Nephron (organoid): ENCODE data around the gene CAMK2D.

Source experiments
- H3K27ac Mint-ChIP-seq, 3 experiments: 2 replicates each; pipeline ENCODE4 v1.8.0; 2020; ENCODE audit warnings: mixed read lengths in 3 of 3, mild to moderate bottlenecking in 2 of 3, moderate library complexity in 1 of 3
- H3K27me3 Mint-ChIP-seq: 2 replicates; pipeline ENCODE4 v1.8.0; 2021; ENCODE audit warnings: low read depth, mild to moderate bottlenecking, moderate library complexity, mixed read lengths
- H3K36me3 Mint-ChIP-seq: 2 replicates; pipeline ENCODE4 v1.8.0; 2020; ENCODE audit warnings: low read depth, mixed read lengths
- H3K4me1 Mint-ChIP-seq: 2 replicates; pipeline ENCODE4 v1.8.0; 2020; ENCODE audit warnings: mixed read lengths
- H3K4me3 Mint-ChIP-seq, 3 experiments: 2 replicates each; pipeline ENCODE4 v1.8.0; 2020; ENCODE audit warnings: mild to moderate bottlenecking in 3 of 3, mixed read lengths in 3 of 3, moderate library complexity in 2 of 3
- H3K9me3 Mint-ChIP-seq: 2 replicates; pipeline ENCODE4 v1.8.0; 2020; ENCODE audit warnings: mixed read lengths
- TF ChIP-seq, protein P1 (sequence below), 3 experiments: fragments of 200-600 bp; sonication (generic); IDR thresholded peaks; one replicate each; pipeline ENCODE4 v1.5.0; 2021; ENCODE audit warnings: antibody characterized with exemption in 3 of 3; ENCODE audit not compliant: unreplicated experiment in 3 of 3

Gene CAMK2D

DNA sequence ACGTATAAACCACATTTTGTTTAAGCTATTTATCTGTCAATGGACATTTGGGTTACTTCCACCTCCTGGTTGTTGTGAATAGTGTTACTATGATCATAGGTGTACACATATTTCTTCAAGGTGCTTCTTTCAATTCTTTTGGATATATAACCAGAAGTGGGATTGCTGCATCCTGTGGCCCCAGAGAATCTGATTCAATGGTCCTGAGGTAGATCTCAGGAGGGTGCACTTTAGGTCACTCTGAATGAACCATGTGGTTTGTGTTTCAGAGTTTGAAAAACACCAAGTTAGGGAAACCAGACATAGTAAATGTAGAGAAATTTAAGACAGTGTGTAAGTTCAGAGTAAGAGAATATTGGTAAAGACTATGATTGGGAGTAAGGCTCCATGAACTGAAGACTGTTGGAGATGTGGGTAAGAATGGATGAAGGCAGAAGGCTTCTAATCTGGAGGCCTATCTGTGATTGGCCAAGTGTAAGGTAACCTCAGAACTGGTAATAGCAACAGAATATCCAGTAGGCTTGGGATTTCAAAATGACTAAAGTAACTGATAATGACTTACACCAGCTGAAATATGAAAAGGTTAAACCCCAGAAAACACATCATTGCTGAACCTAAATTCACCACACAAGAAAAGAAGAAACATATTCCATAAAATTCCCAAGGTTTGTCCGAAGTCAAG, 236.9 kb downstream of the CAMK2D start:
- no peaks in the 10 kb centered on the region for H3K9me3 Mint-ChIP-seq
- TF ChIP-seq, protein P1, sequence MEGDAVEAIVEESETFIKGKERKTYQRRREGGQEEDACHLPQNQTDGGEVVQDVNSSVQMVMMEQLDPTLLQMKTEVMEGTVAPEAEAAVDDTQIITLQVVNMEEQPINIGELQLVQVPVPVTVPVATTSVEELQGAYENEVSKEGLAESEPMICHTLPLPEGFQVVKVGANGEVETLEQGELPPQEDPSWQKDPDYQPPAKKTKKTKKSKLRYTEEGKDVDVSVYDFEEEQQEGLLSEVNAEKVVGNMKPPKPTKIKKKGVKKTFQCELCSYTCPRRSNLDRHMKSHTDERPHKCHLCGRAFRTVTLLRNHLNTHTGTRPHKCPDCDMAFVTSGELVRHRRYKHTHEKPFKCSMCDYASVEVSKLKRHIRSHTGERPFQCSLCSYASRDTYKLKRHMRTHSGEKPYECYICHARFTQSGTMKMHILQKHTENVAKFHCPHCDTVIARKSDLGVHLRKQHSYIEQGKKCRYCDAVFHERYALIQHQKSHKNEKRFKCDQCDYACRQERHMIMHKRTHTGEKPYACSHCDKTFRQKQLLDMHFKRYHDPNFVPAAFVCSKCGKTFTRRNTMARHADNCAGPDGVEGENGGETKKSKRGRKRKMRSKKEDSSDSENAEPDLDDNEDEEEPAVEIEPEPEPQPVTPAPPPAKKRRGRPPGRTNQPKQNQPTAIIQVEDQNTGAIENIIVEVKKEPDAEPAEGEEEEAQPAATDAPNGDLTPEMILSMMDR (IDR thresholded peaks at IDR 0.05; ENCODE audit: unreplicated experiment in 3 of 3), result no peak
- no peaks in the 10 kb centered on the region for H3K4me1 Mint-ChIP-seq
- no peaks in the 10 kb centered on the region for H3K27me3 Mint-ChIP-seq
- H3K36me3 Mint-ChIP-seq, result peaks cover 30% of the 10 kb centered on the region
- H3K27ac Mint-ChIP-seq, result no peak overlapping the region
- H3K4me3 Mint-ChIP-seq, result no peak overlapping the region

DNA sequence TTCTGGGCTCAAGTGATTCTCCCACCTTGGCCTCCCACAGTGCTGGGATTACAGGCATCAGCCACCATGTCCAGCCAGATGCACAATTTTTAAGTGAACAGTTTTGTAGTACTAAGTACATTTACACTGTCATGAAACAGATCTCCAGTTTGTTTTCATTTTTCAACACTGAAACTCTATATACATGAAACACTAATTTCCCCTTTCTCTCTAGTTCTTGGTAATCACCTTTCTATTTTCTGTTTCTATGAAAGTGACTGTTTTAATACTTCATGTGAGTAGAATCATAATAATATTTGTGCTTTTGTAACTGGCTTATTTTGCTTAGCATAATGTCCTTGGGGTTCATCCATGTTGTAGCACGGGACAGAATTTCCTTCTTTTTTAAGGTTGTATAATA, 237.4 kb downstream of the CAMK2D start:
- Mint-ChIP-seq H3K4me1 (no peaks in the 10 kb centered on the region), H3K27me3 (no peaks in the 10 kb centered on the region), H3K4me3 (no peak overlapping the region), H3K36me3 (peaks cover 30% of the 10 kb centered on the region), H3K27ac (no peak overlapping the region), H3K9me3 (no peaks in the 10 kb centered on the region)
- TF ChIP-seq, protein P1 (IDR thresholded peaks at IDR 0.05; ENCODE audit: unreplicated experiment in 3 of 3), result no peak

DNA sequence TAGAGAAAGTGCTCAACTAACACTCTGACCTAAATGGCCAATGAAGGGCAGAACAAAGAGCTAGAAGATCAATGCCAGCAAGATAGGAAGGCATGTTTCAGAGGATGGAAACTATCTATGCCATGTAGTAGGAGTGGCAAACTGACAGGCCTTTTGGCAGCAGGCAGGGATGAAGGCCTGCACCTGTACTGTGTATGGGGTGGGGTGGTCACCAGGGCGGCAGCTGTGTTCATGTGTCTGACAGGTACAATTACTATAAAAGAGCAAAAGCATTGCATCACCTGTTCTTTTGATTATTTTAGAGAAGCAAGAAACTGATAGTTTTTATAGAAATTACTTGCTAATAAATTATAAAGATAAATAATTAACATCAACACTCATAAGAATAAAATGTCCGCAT, 239.1 kb downstream of the CAMK2D start:
- no peak overlapping the region for H3K27ac Mint-ChIP-seq
- no peaks in the 10 kb centered on the region for H3K4me1 Mint-ChIP-seq

DNA sequence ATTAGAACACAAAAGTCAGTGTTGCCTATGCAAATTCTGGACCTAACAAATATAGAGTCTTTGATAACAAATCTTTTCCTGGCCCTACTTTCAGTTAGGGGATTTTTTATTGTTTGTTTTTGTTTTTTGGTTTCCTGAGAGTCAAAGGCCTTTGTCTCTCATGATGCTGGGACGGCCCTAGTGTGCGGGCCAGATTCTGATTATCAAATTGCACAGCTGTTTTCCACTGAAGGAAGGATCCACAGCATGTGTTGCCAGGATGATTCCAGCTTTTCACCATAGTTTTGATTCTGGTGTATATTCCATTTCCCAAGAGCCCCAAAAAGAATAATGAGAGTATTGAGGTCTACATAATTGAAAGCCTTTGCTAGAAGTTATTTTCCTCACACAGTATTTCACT, 248.2 kb downstream of the CAMK2D start:
- no peak overlapping the region for H3K4me3 Mint-ChIP-seq
- H3K27me3 Mint-ChIP-seq, result no peaks in the 10 kb centered on the region
- no peak overlapping the region for H3K27ac Mint-ChIP-seq
- H3K4me1 Mint-ChIP-seq, result no peaks in the 10 kb centered on the region
- TF ChIP-seq, protein P1 (IDR thresholded peaks at IDR 0.05; ENCODE audit: unreplicated experiment in 3 of 3), result no peak
- peaks cover 40% of the 10 kb centered on the region for H3K36me3 Mint-ChIP-seq
- H3K9me3 Mint-ChIP-seq, result no peaks in the 10 kb centered on the region

More for the DNA sequence above, 239.1 kb downstream of the CAMK2D start:
- TF ChIP-seq, protein P1 (IDR thresholded peaks at IDR 0.05; ENCODE audit: unreplicated experiment in 3 of 3), result no peak
- Mint-ChIP-seq H3K4me3 (no peak overlapping the region), H3K9me3 (no peaks in the 10 kb centered on the region), H3K36me3 (peaks cover 38% of the 10 kb centered on the region), H3K27me3 (no peaks in the 10 kb centered on the region)

DNA sequence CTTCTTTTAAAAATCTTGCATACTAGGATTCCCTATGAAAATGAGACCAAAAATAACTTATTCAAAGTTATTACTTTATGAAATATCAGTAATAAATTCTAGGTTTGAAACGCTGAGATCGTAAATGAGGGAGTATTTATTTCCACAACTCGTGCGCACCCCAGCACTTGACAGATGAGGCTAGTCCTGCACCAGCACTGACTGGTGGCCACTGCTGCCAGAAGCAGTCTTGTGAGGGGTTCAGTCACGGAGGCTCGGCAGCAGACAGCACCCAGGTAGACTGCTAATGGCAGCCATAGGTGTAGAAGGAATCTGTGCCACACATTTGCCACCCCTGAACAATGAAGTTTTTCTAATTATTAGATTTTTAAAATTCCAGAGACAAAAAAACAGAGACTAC, 248.7 kb downstream of the CAMK2D start:
- no peaks in the 10 kb centered on the region for H3K4me1 Mint-ChIP-seq
- TF ChIP-seq, protein P1 (IDR thresholded peaks at IDR 0.05; ENCODE audit: unreplicated experiment in 3 of 3), result no peak
- H3K4me3 Mint-ChIP-seq, result no peak overlapping the region
- no peaks in the 10 kb centered on the region for H3K27me3 Mint-ChIP-seq
- peaks cover 43% of the 10 kb centered on the region for H3K36me3 Mint-ChIP-seq
- H3K27ac Mint-ChIP-seq, result no peak overlapping the region
- no peaks in the 10 kb centered on the region for H3K9me3 Mint-ChIP-seq

DNA sequence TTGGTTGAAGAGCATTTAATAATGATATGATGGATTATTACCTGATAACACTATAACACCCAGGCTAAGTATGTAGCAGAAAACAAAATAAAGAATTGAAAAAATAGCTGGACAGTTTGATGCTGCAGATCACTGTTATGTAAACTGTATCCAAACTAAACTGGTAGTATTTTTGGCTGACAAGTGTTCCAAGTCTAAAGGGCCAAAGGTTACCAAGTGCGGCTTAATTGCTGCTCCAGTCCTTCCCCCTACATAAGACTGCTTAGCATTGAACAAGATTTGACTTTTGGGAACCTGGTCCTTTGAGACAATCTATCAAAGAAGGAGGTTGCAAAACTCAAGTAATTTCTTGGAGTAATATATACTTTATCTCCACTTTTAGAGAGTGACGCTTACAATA, 249.6 kb downstream of the CAMK2D start:
- Mint-ChIP-seq H3K27me3 (no peaks in the 10 kb centered on the region), H3K36me3 (peaks cover 38% of the 10 kb centered on the region), H3K4me1 (no peaks in the 10 kb centered on the region), H3K27ac (no peak overlapping the region), H3K9me3 (no peaks in the 10 kb centered on the region), H3K4me3 (no peak overlapping the region)
- TF ChIP-seq, protein P1 (IDR thresholded peaks at IDR 0.05; ENCODE audit: unreplicated experiment in 3 of 3), result no peak
